ENCODE data around the gene E2F2. TPM values are rescaled to one million over a fixed set of nuclear protein-coding genes. Genes with fewer than 3 reads are reported as not detected.
A peak's percentile ranks its signal among the peaks of the same experiment; 100 is the strongest.

E2F2 gene
- total and polyA plus RNA-seq, 2 experiments from 2014 or later: 0.85 to 1.2 TPM

- H2AFZ ChIP-seq: no peak overlapping the region
- H3K36me3 ChIP-seq (replicated peaks; ENCODE audit: insufficient read depth, low read depth): no peaks in the 10 kb centered on the region
- peaks cover 32% of the 10 kb centered on the region for H4K20me1 ChIP-seq (ENCODE audit: insufficient read depth, poor library complexity, severe bottlenecking)
- H3K4me2 ChIP-seq: no peak overlapping the region
- peaks cover 23% of the 10 kb centered on the region for H3K4me1 ChIP-seq (ENCODE audit: insufficient read depth)
- H3K79me2 ChIP-seq: peaks cover 79% of the 10 kb centered on the region
- no peak for DNase-seq (ENCODE audit: low spot score)
- no peaks in the 10 kb centered on the region for H3K9me2 ChIP-seq (replicated peaks; ENCODE audit: insufficient read depth)
- no peaks in the 10 kb centered on the region for H3K9me3 ChIP-seq (ENCODE audit: low read depth)
- no peak for TF ChIP-seq EZH2 (IDR thresholded peaks at IDR 0.05; ENCODE audit: borderline replicate concordance)
- TF ChIP-seq CTCF (IDR thresholded peaks at IDR 0.05; ENCODE audit: poor library complexity): no peak
- TF ChIP-seq EZH2phosphoT487 (IDR thresholded peaks at IDR 0.05; ENCODE audit: low read depth, severe bottlenecking, unreplicated experiment): no peak
- H3K4me3 ChIP-seq: no peak overlapping the region
- WGBS (ENCODE audit: low lambda C conversion rate, missing lambda C conversion rate): 88% methylated on average over 10 of the region's 10 CpGs
- H3K27ac ChIP-seq: no peak overlapping the region
- H3K27me3 ChIP-seq: no peaks in the 10 kb centered on the region
Measured at GRCh38 chr1:23477359-23478144, 53.5 kb downstream of the E2F2 start.

GRCh38 chr1:23475641-23476040 lies 55.4 kb downstream of the E2F2 start:
- Histone ChIP-seq H3K27me3 (no peaks in the 10 kb centered on the region), H3K79me2 (peaks cover 77% of the 10 kb centered on the region), H3K4me2 (no peak overlapping the region), H3K4me3 (no peak overlapping the region), H3K36me3 (replicated peaks; ENCODE audit: insufficient read depth, low read depth) (no peaks in the 10 kb centered on the region), H2AFZ (no peak overlapping the region), H4K20me1 (ENCODE audit: insufficient read depth, poor library complexity, severe bottlenecking) (peaks cover 33% of the 10 kb centered on the region), H3K9me3 (ENCODE audit: low read depth) (no peaks in the 10 kb centered on the region), H3K27ac (no peak overlapping the region), H3K9me2 (replicated peaks; ENCODE audit: insufficient read depth) (no peaks in the 10 kb centered on the region), H3K4me1 (ENCODE audit: insufficient read depth) (peaks cover 36% of the 10 kb centered on the region)
- WGBS (ENCODE audit: low lambda C conversion rate, missing lambda C conversion rate): 83% methylated on average over 3 of the region's 3 CpGs
- no peak for TF ChIP-seq EZH2phosphoT487 (IDR thresholded peaks at IDR 0.05; ENCODE audit: low read depth, severe bottlenecking, unreplicated experiment)
- no peak for TF ChIP-seq EZH2 (IDR thresholded peaks at IDR 0.05; ENCODE audit: borderline replicate concordance)
- TF ChIP-seq CTCF (IDR thresholded peaks at IDR 0.05; ENCODE audit: poor library complexity): no peak
- DNase-seq (ENCODE audit: low spot score): no peak

- WGBS (ENCODE audit: low lambda C conversion rate, missing lambda C conversion rate): 76% methylated on average over 6 of the region's 6 CpGs
- H3K36me3 ChIP-seq (replicated peaks; ENCODE audit: insufficient read depth, low read depth): no peaks in the 10 kb centered on the region
- DNase-seq (ENCODE audit: low spot score): peak; percentile 52
- no peak for TF ChIP-seq EZH2 (IDR thresholded peaks at IDR 0.05; ENCODE audit: borderline replicate concordance)
- no peaks in the 10 kb centered on the region for H3K9me2 ChIP-seq (replicated peaks; ENCODE audit: insufficient read depth)
- no peak overlapping the region for H3K4me2 ChIP-seq
- peaks cover 29% of the 10 kb centered on the region for H4K20me1 ChIP-seq (ENCODE audit: insufficient read depth, poor library complexity, severe bottlenecking)
- H3K79me2 ChIP-seq: peaks cover 77% of the 10 kb centered on the region
- H3K4me1 ChIP-seq (ENCODE audit: insufficient read depth): peaks cover 32% of the 10 kb centered on the region
- no peak overlapping the region for H3K4me3 ChIP-seq
- no peaks in the 10 kb centered on the region for H3K9me3 ChIP-seq (ENCODE audit: low read depth)
- no peaks in the 10 kb centered on the region for H3K27me3 ChIP-seq
- H2AFZ ChIP-seq: no peak overlapping the region
- H3K27ac ChIP-seq: no peak overlapping the region
Measured at GRCh38 chr1:23475134-23475628, 55.9 kb downstream of the E2F2 start.

GRCh38 chr1:23473037-23473800 lies 57.8 kb downstream of the E2F2 start:
- H3K4me2 ChIP-seq: no peak overlapping the region
- no peaks in the 10 kb centered on the region for H3K9me3 ChIP-seq (ENCODE audit: low read depth)
- H3K4me1 ChIP-seq (ENCODE audit: insufficient read depth): peaks cover 21% of the 10 kb centered on the region
- no peak overlapping the region for H3K4me3 ChIP-seq
- no peaks in the 10 kb centered on the region for H3K36me3 ChIP-seq (replicated peaks; ENCODE audit: insufficient read depth, low read depth)
- no peak for DNase-seq (ENCODE audit: low spot score)
- peaks cover 82% of the 10 kb centered on the region for H3K79me2 ChIP-seq
- H3K27me3 ChIP-seq: no peaks in the 10 kb centered on the region
- peak overlapping the region; percentile 45 for H3K27ac ChIP-seq
- WGBS (ENCODE audit: low lambda C conversion rate, missing lambda C conversion rate): 78% methylated on average over 6 of the region's 6 CpGs
- H3K9me2 ChIP-seq (replicated peaks; ENCODE audit: insufficient read depth): no peaks in the 10 kb centered on the region
- TF ChIP-seq CTCF (IDR thresholded peaks at IDR 0.05; ENCODE audit: poor library complexity) (no peak), EZH2phosphoT487 (IDR thresholded peaks at IDR 0.05; ENCODE audit: low read depth, severe bottlenecking, unreplicated experiment) (no peak), EZH2 (IDR thresholded peaks at IDR 0.05; ENCODE audit: borderline replicate concordance) (no peak)
- peaks cover 35% of the 10 kb centered on the region for H4K20me1 ChIP-seq (ENCODE audit: insufficient read depth, poor library complexity, severe bottlenecking)
- no peak overlapping the region for H2AFZ ChIP-seq
